A673 (cell line): ENCODE results near the gene TMEM87A.

ENCODE experiments used
- CTCF ChIP-seq: fragments of 300-800, 200-600 bp; sonication (generic); conservative IDR thresholded peaks from 2 replicates; pipeline ENCODE4 v1.5.1; 2017; ENCODE audit warnings: low read depth, mild to moderate bottlenecking, antibody characterized with exemption, low read length, moderate library complexity, mixed read lengths
- EZH2 ChIP-seq: fragments of 200-600 bp; sonication (generic); IDR thresholded peaks from 2 replicates; pipeline ENCODE4 v1.6.1; 2017; ENCODE audit warnings: borderline replicate concordance, low read depth, mild to moderate bottlenecking, mixed read lengths, antibody characterized with exemption, low read length; ENCODE audit not compliant: poor library complexity, severe bottlenecking

- TF ChIP-seq CTCF, result no peak
- TF ChIP-seq EZH2, result no peak
These were observed 42.3 kb upstream of the TMEM87A start for GRCh38 chr15:42315521-42315920.
